ENCODE results near the gene PEX16. TPM values are rescaled to one million over a fixed set of nuclear protein-coding genes. Genes with fewer than 3 reads are reported as not detected.

Gene PEX16
- total RNA-seq, 1 donor from 2014 or later = 24.5 TPM

GRCh38 chr11:45934580-45935318, 17.1 kb upstream of the PEX16 start:
- TF ChIP-seq CTCF (IDR thresholded peaks at IDR 0.05) = no peak
- peaks cover 6% of the 10 kb centered on the region for H3K4me1 Mint-ChIP-seq (ENCODE audit: unreplicated experiment)
- H3K4me3 Mint-ChIP-seq (ENCODE audit: unreplicated experiment) = no peak overlapping the region
- DNase-seq (ENCODE audit: extremely low spot score, unreplicated experiment) = peak; percentile 56
- H3K36me3 Mint-ChIP-seq (ENCODE audit: unreplicated experiment) = peaks cover 35% of the 10 kb centered on the region
- no peak overlapping the region for H3K27ac Mint-ChIP-seq (ENCODE audit: unreplicated experiment)
- H3K27me3 Mint-ChIP-seq (ENCODE audit: unreplicated experiment) = no peaks in the 10 kb centered on the region
- H3K9me3 Mint-ChIP-seq (ENCODE audit: unreplicated experiment) = no peaks in the 10 kb centered on the region

GRCh38 chr11:45933846-45934579, 16.3 kb upstream of the PEX16 start:
- DNase-seq (ENCODE audit: extremely low spot score, unreplicated experiment) = peak; percentile 76
- no peak for TF ChIP-seq CTCF (IDR thresholded peaks at IDR 0.05)
- no peak overlapping the region for H3K4me3 Mint-ChIP-seq (ENCODE audit: unreplicated experiment)
- H3K4me1 Mint-ChIP-seq (ENCODE audit: unreplicated experiment) = peaks cover 8% of the 10 kb centered on the region
- peaks cover 35% of the 10 kb centered on the region for H3K36me3 Mint-ChIP-seq (ENCODE audit: unreplicated experiment)
- H3K27ac Mint-ChIP-seq (ENCODE audit: unreplicated experiment) = no peak overlapping the region
- H3K9me3 Mint-ChIP-seq (ENCODE audit: unreplicated experiment) = no peaks in the 10 kb centered on the region
- no peaks in the 10 kb centered on the region for H3K27me3 Mint-ChIP-seq (ENCODE audit: unreplicated experiment)

GRCh38 chr11:45933131-45933831, 15.6 kb upstream of the PEX16 start:
- peak; percentile 80 for DNase-seq (ENCODE audit: extremely low spot score, unreplicated experiment)
- H3K27ac Mint-ChIP-seq (ENCODE audit: unreplicated experiment) = no peak overlapping the region
- no peaks in the 10 kb centered on the region for H3K27me3 Mint-ChIP-seq (ENCODE audit: unreplicated experiment)
- TF ChIP-seq CTCF (IDR thresholded peaks at IDR 0.05) = no peak
- H3K9me3 Mint-ChIP-seq (ENCODE audit: unreplicated experiment) = no peaks in the 10 kb centered on the region
- peaks cover 32% of the 10 kb centered on the region for H3K36me3 Mint-ChIP-seq (ENCODE audit: unreplicated experiment)
- H3K4me1 Mint-ChIP-seq (ENCODE audit: unreplicated experiment) = peaks cover 8% of the 10 kb centered on the region
- no peak overlapping the region for H3K4me3 Mint-ChIP-seq (ENCODE audit: unreplicated experiment)

- peaks cover 25% of the 10 kb centered on the region for H3K36me3 Mint-ChIP-seq (ENCODE audit: unreplicated experiment)
- no peak for TF ChIP-seq CTCF (IDR thresholded peaks at IDR 0.05)
- no peaks in the 10 kb centered on the region for H3K9me3 Mint-ChIP-seq (ENCODE audit: unreplicated experiment)
- peaks cover 8% of the 10 kb centered on the region for H3K4me1 Mint-ChIP-seq (ENCODE audit: unreplicated experiment)
- DNase-seq (ENCODE audit: extremely low spot score, unreplicated experiment) = peak; percentile 65
- no peak overlapping the region for H3K4me3 Mint-ChIP-seq (ENCODE audit: unreplicated experiment)
- no peaks in the 10 kb centered on the region for H3K27me3 Mint-ChIP-seq (ENCODE audit: unreplicated experiment)
- H3K27ac Mint-ChIP-seq (ENCODE audit: unreplicated experiment) = no peak overlapping the region
Observed at GRCh38 chr11:45932217-45932616, 14.5 kb upstream of the PEX16 start.

GRCh38 chr11:45931739-45932138, 14.1 kb upstream of the PEX16 start:
- H3K36me3 Mint-ChIP-seq (ENCODE audit: unreplicated experiment) = peaks cover 21% of the 10 kb centered on the region
- no peak for TF ChIP-seq CTCF (IDR thresholded peaks at IDR 0.05)
- DNase-seq (ENCODE audit: extremely low spot score, unreplicated experiment) = peak; percentile 81
- no peak overlapping the region for H3K27ac Mint-ChIP-seq (ENCODE audit: unreplicated experiment)
- H3K4me1 Mint-ChIP-seq (ENCODE audit: unreplicated experiment) = peaks cover 8% of the 10 kb centered on the region
- no peak overlapping the region for H3K4me3 Mint-ChIP-seq (ENCODE audit: unreplicated experiment)
- no peaks in the 10 kb centered on the region for H3K9me3 Mint-ChIP-seq (ENCODE audit: unreplicated experiment)
- H3K27me3 Mint-ChIP-seq (ENCODE audit: unreplicated experiment) = no peaks in the 10 kb centered on the region
